Right hindlimb (tissue), 1 donor: ENCODE data around the gene COG2.
A peak's percentile ranks its signal among the peaks of the same experiment; 100 is the strongest.
"Not testable (repeated sequence)": the region's sequence is repeated elsewhere in the genome, so short reads cannot be mapped to it uniquely, and the experiment has no call there.

Experiments
- DNase-seq: peaks from one replicate; pipeline ENCODE4 v3.0.0-alpha.2; 2018

The COG2 gene

DNA sequence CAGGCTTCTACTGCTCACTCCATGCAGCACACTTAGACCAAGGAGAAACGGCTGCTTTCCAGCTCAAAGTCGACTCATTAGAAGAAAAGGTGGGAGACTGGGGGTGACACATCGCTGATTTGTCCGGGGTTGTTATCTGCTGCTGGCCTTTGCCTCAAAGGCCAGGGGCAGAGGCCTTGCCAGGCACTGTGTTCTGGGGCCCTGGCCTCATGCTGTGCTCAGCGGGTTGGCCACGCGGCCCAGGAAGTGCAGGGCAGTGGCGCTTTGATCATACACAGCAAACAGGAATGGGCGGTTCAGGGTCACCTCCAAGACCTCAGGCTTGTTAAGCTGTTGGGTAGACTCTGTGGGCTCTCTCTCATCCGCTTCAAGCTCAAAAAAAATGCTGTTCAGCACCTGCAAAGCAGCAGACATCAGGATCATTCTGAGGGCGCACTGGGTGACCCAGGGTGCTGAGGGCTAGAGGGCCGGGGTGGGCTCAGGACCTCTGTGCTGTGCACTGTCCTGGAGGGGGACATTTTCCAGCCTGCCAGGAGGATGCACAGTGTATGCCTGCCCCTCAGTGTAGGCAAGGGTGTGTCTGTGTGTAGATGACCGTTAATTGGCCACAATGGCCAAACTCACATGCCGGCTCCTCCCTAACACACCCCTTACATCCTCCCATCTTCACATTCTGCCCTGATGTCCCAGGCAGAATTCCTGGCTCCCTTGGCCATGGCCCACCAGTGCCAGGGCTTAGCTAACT lies 60.8 kb downstream of the COG2 start:
- DNase-seq, result no peak

DNA sequence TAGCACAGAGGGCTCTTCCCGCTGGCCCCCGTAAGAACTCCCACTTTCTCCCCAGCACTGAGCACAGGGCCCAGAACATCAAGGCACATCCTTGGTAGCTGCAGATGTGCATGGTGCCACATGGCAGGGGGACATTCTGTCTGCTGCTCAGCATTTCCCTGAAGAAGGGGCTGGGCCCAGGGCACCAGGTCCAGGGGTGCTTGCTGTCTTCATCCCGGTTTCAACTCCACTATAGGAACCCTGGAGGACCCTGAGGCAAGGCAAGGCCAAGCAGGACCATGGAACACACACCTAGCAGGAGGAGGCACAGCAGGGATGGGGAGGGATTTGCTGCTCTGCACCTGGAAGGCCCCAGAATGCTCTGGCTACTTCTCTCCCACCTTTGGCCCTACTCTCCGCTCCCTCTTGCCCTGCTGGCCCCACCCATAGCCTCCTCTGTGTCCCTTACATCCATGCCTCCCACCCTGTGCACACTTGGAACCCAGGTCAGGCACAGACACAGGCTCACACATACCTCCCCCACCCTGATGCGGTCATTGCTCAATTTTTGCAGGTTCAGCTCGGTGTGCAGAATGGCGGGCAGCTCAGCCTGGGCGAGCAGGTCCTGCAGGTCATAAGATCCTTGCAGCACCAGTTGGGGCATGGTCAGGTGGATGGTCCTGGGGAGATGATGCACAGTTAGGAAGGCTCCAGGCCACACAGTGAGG lies 61.6 kb downstream of the COG2 start:
- no peak for DNase-seq

- DNase-seq, result no peak
Observed at GRCh38 chr1:230704830-230705229, 62.5 kb downstream of the COG2 start.

GRCh38 chr1:230705289-230706019 lies 63.2 kb downstream of the COG2 start:
- DNase-seq, result no peak

DNA sequence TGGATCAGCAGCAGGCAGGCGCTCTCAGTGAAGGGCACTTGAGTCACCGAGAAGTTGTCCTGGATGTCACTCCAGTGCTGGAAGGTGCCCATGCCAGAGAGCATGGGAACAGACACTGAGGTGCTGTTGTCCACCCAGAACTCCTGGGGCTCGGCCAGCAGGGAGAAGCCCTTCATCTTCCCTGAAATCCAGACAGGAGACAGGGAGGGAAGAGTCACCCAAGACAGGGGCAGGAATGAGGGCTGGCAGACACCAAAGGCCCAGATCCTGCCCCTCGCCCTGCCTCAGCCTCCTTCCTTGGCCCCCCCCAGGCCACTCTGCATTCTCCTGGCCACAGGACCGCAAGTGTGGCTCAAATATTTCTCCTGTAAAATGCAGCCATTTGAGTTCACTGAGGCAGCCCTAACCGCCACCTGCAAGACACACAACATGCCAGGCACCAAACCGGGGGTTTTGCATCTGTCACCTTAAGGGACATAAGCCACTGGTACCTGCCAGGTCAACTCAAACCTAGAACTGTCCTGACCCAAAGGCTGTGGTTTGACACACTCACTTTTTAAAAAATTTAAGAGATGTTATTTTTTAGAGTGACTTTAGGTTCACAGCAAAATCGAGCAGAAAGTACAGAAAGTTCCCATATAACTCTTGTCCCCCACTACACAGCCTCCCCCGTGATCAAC lies 63.9 kb downstream of the COG2 start:
- DNase-seq, result no peak

GRCh38 chr1:230706887-230707731 lies 64.8 kb downstream of the COG2 start:
- no peak for DNase-seq

- DNase-seq, result no peak
Observed at GRCh38 chr1:230707732-230708630, 65.7 kb downstream of the COG2 start.

DNA sequence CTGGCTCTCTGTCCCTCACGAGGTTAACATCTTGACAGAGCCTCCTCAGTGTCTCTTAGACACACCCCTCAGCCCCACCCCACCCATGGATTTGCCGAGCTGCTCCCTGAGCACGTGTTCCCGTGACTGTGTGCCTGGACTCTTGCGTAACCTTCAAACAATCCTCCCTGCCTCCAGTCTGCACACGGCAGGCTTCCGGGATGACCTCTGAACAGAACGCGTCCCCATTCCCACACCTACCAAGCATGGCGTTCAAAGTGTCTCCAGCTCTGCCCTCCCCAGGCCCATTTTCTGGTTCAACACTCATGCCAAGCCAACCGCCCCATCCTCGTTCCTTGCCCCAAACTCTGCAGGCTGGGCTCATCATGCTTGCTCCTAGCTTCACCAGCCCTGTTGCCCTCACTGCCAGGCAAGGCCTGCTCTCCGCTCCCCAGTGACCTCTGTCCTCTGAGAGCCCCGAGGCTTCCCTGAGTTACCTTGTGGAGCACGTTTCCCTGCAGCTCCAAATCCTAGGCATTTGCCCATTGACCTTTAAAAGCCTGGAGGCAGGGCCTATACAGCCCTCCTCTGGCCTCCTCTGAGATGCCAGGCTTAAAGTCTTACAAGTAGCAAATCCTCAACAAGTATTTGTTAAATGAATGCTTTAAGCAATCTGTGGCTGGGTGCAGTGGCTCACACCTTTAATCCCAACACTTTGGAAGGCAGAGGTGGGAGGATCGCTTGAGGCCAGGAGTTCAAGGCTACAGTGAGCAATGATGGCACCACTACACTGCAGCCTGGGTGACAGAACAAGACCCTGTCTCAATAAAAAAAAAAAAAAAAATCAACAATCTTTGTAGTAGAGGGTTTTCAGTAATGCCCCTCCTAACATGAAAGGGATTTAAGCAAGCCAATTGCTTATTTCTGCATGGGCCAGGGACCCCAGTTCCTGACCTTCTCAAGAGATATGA lies 66.6 kb downstream of the COG2 start:
- no peak for DNase-seq

GRCh38 chr1:230709619-230710542 lies 67.6 kb downstream of the COG2 start:
- DNase-seq, result no peak

DNA sequence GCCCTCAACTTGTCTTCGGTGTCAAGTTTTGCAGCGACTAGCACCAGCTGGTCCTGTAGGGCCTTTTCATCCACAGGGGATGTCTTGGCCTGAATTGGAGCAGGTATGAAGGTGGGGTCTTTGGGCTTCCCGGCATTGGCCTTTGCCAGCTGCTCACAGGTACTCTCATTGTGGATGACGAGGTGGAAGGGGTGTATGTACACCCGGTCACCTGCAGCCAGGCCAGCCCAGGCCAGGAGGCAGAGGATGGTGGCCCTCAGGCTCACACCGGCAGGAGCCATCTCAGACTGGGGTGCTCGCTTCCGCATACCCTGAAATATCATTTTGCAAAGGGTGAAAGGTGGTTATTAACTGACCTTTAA lies 68.2 kb downstream of the COG2 start:
- DNase-seq, result no peak

GRCh38 chr1:230711245-230711644 lies 69.0 kb downstream of the COG2 start:
- DNase-seq, result no peak

GRCh38 chr1:230712470-230712942 lies 70.2 kb downstream of the COG2 start:
- DNase-seq, result no peak

DNA sequence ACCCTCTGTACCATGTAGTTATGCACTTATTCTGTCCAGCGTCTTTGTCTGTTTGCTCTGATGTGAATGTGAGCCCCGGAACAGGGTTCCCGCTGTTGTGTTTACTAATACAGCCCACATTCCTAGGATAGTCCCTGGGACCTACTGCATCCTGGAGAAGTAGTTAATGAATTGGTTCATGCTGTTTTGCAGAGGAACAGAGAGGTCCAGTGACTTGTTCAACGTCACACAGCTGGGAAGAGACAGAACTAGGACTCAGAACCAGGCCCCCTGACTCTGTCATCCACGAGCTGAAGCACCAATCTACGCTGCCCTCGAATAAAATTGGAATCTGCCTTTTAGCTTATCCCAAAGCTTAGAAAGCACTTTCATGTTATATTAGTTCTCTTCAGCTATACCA lies 70.9 kb downstream of the COG2 start:
- no peak for DNase-seq

DNA sequence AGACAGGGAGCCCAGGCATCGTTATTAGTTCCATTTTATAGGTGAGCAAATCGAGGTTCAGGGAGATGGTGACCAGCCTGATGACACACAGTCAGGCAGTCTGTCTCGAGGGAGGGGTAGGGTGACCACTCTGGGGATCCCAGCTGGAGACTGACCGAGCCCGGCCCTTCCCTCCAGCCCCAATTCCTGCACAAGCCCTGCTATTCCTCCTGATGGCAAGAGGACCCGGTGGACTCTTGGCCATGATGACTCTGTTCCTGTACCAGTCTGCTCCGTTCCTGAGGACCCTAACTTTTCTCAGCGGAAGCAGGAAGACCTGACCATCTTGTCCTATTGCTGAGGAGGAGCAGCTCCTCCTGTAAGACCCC lies 71.2 kb downstream of the COG2 start:
- DNase-seq, result no peak

DNA sequence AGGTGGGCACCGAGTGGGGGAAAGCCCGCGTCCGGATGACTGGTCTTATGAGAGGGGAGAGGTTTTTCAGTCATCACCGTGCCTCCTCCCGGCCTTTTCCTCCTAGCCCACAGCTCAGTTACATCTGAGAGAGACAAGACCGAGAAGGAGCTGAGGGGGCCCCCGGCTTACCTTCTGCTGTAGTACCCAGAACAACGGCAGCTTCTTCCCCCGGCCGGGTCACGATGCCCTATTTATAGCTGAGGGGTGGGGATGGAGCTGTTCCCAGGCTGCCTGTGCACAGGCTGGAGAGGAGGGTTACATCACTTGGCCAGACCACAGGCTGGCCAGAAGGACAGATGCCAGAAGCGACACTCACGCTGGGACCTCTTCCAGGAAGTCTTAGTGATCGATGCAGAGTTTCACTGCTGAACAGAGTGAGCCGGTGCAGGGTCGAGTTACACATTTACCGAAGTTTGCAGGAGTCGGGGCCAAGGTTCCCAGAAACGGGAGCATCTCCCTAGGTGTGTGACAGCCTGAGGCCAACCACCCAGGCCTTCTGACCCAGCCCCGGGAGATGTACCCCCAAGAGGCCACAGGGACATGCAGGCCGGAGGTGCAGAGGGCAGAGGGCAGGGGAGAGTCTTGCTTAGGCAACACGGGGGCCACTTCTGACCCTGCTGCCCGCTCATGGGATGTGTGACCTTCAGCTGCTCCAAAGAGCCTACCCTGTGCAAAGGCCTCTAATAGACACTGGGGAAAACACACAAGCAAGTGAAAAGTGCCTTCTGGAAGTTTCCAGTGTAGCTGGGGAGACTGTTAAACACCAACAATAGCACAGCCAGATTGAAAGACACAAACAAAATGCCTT lies 71.9 kb downstream of the COG2 start, which contains the start of gene AGT:
Gene AGT, minus strand, starts transcription at position 208 of the 850 bp plus-strand sequence. CDS start 3,299 bp downstream, outside the sequence.
- peak; percentile 90 for DNase-seq

- no peak for DNase-seq
Observed at GRCh38 chr1:230715510-230715909, 73.2 kb downstream of the COG2 start.

- not testable (repeated sequence) for DNase-seq
Observed at GRCh38 chr1:230716453-230716852, 74.2 kb downstream of the COG2 start.

GRCh38 chr1:230717251-230717650 lies 75.0 kb downstream of the COG2 start:
- DNase-seq, result no peak
